HG02759 (cell line): ENCODE data around the gene DTHD1.

ENCODE experiments used
- ATAC-seq: cut with Tn5 transposase; IDR thresholded peaks from one replicate; pipeline ENCODE4 v1.9.1; 2021; ENCODE audit warnings: mild to moderate bottlenecking, moderate library complexity; ENCODE audit not compliant: unreplicated experiment

Gene DTHD1

GRCh38 chr4:36281384-36282106, at the start of gene DTHD1:
DTHD1 (plus strand) TSS chr4:36281616; CDS start chr4:36281759, 143 bp downstream.
- ATAC-seq = no peak

DNA sequence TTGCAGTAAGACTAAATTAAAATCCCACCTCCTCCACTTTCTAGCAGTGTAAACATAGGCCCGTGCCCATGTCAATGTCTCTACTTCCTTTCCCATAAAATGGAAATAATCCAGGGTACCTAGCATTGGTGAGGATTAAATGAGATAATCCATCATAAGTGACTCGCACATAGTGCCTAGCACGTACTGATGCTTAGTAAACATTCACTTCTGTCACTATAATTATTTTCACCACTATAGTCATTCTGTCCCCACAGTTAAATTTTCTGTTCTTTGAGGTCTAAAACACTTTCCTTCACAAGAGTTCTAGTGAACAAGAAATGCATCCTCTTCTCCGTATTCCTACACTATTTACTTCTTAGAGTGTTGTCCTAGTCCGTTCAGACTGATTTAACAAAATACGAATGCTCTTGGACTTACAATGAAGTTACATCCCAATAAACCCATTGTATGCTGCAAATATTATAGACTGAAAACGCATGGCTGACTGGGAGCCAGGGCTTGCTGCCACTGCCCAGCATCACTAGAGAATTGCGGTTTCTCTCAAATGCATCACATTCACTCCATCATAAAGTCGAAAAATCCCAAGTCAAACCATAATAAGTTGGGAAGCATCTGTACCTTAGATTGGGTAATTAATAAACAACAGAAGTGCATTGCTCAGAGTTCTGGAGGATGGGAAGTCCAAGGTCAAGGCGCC, 47.7 kb upstream of the DTHD1 start:
- ATAC-seq = no peak

DNA sequence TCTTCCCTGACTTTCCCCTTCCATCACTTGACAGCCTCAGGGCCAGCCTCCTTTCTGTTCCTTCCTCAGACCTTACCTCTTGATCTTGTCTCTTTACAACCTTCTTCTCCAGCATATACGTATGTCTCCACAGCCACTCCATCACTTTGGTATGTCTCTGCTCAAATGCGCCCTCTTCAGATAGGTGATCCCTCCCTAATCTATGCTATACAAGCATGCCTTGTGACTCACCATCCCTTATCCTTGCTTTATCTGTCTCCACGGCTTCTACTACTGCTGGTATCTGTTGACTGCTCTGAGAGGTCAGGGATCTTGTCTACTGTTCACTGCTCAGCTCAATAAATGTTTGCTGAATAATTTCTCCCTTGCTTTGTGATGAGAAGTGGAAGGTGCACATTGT, 46.1 kb upstream of the DTHD1 start:
- ATAC-seq = no peak

GRCh38 chr4:36236159-36236558, 45.3 kb upstream of the DTHD1 start:
- ATAC-seq = no peak

GRCh38 chr4:36237366-36238313, 43.8 kb upstream of the DTHD1 start:
- no peak for ATAC-seq

DNA sequence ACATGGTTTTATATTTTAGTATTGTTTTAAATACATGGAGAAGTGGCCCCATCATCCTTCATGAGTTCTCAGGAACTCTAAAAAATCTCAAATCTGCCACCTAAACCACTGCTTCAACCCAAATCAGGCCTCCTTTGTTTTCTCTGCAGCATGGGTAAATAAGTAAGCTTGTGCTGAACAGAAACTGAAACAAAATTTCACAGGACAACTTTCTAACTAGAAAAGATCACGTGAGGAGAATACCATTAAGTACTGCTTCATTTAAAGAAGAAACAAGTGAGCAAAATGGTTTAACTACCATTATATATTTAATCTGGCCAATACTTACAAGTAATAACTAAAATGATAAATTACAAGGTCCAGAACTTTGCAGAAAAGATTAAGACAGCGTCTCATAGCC, 39.6 kb upstream of the DTHD1 start:
- ATAC-seq = peak; percentile 42

DNA sequence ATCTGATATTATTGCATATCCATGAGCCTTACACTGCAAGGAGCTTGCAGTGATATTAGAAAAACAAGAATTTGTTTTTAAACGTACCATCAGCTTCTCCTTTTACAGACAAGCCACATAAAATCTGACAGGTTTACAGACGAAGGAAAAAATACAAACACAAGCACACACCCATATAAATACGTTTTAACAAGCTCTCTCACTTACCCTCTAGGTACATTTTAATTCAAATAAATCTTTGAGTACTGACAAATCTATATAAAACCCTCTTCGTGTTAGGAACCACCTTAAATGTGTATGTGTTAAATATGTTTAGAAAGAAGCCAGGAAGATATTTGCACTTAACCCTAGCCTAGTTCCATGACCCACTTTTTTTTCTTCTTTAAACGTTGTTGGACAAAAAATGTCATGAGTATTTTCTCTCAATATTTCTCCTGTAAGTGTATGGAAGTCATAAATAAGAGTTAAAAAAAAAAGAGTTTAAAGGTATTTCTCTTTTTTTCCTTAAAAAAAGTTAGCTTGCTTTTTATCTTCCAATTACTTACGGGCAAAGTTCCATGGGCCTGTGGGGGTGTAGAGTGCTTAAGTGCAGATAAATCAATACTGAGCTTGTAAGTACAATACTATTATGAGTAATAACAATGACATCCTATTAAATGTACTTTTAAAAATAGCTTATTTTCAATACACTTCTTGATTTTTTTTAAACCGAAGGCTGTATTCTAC, 38.6 kb upstream of the DTHD1 start:
- ATAC-seq = no peak

DNA sequence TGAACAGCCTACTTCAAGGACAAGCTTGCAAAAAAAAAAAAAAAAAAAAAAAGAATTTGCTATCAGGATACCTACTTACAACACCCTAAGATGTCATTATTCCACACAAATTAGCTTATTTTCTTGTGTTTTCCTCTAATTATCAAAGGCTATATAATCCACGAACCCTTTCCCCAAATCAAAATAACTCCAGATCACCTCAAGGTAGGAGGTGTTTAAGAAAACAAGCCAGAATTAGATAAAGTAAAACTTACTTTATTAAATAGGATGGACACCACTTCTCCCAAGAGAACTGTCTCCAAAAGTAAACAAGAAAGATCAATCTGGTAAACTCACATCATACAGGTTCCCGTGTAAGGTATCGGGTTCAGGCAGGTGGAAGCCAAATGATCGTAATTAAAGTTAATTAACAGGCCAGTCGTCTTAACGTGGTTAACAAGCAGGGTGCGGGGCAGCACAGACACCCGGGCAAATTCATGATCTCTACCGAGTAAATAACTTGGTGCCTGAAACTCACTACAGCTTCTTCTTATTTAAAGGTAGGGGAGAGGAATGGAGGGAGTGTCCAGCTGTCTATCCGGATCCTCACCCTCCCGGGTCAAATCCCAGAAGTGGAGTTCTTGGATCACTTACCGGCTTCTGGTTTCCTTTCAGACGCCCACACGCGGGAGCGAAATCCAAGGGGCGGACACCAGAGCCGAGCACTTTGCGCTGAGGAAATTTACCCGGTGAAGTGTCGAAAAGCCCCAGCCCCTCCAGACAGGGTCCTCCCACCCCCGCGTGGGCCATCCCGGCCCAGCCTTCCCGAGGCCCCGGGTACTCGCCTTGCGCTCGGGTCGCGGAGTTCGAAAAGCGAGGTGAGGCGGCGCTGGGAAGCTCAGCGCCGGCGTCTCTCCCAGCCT, 37.8 kb upstream of the DTHD1 start:
- peak; percentile 43 for ATAC-seq

DNA sequence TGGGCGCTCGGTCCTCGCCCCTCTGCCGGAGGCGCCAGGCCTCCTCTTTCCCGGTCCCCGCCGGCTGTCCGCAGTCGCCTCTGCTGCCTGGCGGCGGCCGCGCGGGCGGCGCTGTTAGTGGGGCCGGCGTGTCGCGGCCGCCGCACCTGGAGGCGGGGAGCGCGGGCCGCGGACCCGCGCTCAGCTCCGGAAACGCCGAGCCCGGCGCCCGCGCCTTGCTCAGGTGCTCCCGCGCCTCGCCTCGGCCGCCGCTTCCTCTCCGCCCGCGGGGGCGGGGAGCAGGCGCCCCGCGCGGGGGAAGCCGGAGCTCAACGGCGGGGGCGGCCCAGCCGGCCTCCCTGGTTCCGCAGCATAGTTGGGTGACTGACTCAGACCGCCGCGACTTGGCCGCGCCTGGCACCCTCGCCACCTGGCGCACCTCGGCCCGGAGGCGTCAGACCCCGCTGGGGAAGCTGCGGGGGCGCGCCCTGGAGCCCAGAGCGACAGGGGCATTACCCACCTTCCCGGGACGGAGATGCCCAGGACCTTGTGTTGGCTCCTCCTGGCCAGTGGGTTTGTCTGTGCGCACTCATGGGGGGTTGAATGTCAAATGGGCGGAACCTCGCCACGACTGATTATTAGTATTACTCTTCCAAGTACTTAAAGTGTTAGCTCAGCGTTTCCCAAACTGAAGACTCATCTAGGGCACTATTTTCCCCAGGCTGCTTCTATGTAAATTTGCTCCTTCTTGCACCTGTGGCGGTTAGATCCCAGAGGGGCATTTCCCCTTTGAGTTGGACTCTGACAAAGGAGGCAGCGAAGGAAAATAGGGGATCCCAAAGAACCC, 36.9 kb upstream of the DTHD1 start, which contains the start of gene ARAP2:
Gene ARAP2 (minus strand): TSS at position 258 of the 826 bp plus-strand sequence. CDS start 15,028 bp downstream, outside the sequence.
- peak; percentile 71 for ATAC-seq

DNA sequence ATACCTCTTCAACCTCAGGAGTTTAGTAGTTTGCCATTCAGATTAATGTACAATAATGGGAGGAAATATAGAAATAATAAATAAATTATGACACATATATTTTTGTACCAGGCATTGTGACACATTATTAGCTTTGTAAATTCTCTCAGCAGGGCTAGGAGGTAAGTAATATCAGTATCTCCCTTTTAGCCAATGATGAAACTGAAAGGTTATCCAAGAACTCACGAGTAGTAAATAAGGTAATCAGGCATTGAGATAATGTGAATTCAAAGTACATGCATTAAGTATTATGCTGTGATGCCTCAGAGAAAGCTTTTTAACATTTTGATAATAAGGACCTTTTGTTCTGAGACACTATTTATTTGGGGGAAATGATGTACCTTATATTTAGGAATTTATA, 31.8 kb upstream of the DTHD1 start:
- no peak for ATAC-seq

- no peak for ATAC-seq
These were observed 29.4 kb upstream of the DTHD1 start for GRCh38 chr4:36251983-36252382.

DNA sequence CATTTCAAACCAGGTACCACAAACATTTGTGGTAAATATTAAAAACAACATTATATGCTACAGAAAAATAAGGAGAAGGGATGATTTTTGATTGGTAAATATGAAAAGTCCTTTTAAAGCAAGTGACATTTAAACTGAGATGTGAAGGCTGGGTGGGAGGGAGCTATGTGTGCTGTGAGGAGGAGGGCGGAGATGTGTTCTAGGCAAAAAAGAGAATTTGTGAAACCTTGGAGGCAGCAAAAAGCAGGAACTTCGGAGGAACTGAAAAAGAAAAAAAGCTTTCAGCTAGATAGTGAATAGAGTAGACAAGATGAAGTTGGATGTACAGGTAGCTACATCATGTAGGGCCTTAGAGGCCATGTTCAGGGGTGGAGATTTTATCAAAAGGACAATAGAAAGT, 27.0 kb upstream of the DTHD1 start:
- no peak for ATAC-seq

- peak; percentile 71 for ATAC-seq
These were observed 25.8 kb upstream of the DTHD1 start for GRCh38 chr4:36255577-36255976.

GRCh38 chr4:36256398-36256891, 25.0 kb upstream of the DTHD1 start:
- peak; percentile 71 for ATAC-seq

DNA sequence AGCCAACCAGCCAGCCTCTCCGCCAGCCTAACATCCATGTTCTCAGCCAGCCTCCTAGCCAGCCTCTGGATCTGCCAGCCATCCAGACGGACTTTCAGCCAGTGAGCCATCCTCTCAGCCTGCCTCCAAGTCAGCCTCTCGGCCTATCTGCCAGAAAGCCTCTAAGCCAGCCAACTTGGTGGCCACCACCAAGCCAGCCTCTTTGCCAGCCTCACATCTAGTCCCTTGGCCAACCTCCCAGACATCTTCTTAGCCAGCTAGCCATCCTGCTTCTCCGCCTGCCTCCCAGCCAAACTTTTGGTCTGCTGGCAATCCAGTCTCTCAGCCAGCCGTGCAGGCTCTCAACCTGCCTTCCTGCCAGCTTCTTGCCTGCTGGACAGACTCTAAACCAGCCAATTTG, 20.7 kb upstream of the DTHD1 start:
- no peak for ATAC-seq

DNA sequence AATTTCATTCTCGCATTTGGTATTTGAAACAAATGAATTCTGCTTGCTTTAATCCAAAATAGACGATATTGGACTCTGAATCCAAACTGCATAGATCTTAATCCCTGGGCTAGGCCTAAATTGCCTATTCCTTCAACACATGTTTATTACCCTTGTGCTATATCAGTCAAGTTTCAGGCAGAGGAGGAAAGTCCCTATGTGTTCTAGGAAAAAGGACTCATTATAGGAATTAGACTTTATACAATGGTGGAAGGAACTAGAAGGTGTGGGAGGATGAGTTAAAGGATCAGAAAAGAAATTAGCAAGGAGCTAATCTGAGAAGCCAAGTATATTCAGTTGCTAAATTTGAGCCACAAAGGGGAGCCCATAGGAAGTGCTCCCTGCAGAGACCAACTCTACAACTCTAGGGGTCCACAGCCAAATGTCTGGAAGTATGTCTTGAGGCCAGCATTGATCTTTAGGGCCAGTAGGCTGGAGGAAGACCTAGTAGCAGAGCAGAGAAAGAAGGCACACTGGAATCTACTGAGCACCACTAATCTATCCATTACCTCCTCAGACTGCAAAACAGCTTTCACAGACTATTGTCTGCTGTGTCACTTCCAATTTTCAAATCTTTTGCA, 17.1 kb upstream of the DTHD1 start:
- no peak for ATAC-seq

DNA sequence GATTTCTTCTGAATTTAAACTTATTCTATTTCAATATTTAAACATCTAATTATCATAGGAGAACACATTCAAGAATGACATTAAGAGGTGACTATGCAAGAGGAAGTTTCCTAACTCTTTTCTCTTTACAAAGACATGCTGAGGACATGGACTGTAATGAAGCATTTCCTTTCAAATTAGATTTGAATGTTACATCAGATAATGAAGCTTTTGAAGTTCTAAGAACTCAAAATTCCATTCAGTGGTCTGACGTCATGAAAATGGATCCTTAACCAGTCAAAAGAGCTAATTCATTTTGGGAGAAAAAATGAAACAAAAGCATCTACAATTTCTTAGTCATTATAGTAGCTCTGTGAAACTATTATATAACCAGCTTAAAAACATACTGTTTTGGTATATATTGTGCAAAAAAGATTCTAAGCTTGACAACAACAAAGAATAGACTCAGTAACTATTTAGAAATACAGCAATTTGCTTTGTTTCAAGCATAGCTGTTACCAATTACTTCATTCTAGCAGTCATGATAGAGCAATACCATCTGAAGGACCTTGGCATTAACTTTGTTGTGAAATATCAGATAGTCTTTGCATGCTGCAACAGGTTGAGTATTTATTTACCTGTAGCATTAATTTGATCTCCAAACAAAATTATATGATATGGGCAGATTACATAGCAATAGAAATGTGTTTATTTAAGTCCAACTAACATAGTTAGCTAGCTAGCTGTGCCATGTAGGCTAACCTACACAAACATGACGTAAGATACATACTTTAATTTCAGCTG, 13.7 kb upstream of the DTHD1 start:
- ATAC-seq = no peak
